ENCODE data around the gene SESN1. TPM values are rescaled to one million over a fixed set of nuclear protein-coding genes. Genes with fewer than 3 reads are reported as not detected.

The SESN1 gene
- total RNA-seq, 4 donors from 2014 or later = 54.2 to 117 (median 90.5) TPM

DNA sequence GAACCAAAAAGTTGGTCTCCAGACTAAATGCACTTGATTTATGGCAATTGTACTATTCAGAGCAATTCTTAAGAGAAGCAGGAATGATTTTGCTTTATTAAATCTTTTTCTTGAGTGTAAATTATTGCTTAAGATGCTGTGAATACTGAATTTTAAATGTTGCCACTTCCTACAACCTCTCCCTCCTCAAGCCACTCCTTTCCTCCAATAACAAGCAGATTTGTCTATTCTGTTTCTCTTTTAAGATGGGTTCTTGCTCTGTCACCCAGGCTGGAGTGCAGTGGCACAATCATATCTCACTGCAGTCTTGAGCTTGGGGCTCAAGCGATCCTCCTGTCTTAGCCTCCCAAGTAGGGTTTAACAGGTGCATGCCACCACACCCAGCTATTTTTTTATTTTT is 65.3 kb downstream of the SESN1 start:
- TF ChIP-seq CTCF (IDR thresholded peaks at IDR 0.05) = no peak
- DNase-seq (ENCODE audit: low spot score) (no peak), ATAC-seq (ENCODE audit: low FRiP score) (no peak)

DNA sequence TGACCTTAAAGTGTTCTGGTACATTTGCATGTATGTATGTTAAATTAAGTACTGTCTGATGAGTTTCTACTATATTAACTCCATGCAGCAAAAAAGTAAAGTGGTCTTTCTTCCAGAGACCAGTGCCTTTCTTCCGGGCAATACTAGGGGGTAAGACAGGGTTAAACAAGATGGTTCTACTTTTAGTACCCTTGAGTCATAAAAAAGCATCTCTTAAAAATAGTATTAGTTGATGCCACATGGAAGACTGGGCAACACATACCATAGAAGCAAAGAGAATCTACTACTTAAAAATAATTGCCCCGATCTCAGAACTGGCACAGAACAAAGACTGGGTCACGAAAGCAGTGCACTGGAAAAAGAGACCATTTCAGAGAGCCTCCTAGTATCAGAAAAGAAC is 66.2 kb downstream of the SESN1 start:
- no peak for TF ChIP-seq CTCF (IDR thresholded peaks at IDR 0.05)
- DNase-seq (ENCODE audit: low spot score) = no peak
- ATAC-seq (ENCODE audit: low FRiP score) = no peak

DNA sequence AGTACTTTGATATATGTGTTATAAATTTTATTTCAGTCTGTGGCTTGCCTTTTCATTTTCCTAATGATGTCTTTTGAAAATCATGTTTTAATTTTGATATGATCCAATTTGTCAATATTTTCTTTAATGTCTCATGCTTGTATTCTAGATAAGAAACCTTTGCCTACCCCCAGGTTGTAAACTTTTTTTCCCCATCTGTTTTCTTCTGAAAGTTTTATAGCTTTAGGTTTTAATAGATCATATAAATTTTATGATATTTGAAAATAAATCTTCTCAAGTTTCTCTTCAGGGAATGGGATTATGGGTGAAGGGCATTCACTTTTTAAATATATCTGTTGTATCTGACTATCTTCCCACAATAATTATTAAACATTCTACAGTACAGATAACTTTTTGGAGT is 66.7 kb downstream of the SESN1 start:
- DNase-seq (ENCODE audit: low spot score) = no peak
- no peak for ATAC-seq (ENCODE audit: low FRiP score)
- no peak for TF ChIP-seq CTCF (IDR thresholded peaks at IDR 0.05)

DNA sequence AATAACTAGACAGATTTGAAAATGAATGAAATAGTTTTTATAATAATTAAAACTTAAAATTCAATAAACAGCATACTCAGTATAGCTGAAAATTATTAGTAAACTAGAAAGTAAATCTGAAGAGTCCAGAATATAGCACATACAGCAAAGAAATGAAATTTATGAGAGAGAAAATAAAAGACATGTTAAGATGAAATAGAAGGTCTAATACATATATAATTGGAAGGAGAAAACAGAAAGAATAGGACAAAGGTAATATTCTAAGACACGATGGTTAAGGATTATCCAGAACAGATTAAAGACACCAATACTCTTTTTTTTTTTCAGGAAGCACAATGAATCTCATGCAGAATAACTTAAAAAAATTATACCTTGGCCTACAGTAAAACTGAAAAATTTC is 69.0 kb downstream of the SESN1 start:
- ATAC-seq (ENCODE audit: low FRiP score) (no peak), DNase-seq (ENCODE audit: low spot score) (no peak)
- no peak for TF ChIP-seq CTCF (IDR thresholded peaks at IDR 0.05)

DNA sequence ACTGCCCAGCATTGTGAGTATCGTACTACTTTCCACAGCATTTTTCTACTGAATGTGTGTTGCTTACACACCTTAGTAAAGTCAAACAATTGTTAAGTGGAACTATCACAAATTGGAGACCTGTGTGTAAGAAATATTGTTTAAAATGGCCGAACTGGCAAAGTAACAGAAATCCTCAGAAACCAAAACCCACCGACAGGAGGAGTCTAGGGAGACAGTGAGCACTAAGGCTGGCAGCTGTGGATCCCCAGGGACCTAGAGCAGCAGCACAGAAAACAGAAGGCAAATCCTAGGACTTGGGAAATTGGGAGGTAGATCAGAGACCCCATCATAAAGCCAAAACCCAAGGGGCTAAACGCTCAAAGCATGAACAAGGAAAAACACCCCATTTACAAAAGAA is 69.9 kb downstream of the SESN1 start:
- DNase-seq (ENCODE audit: low spot score) (no peak), ATAC-seq (ENCODE audit: low FRiP score) (no peak)
- no peak for TF ChIP-seq CTCF (IDR thresholded peaks at IDR 0.05)

- no peak for TF ChIP-seq CTCF (IDR thresholded peaks at IDR 0.05)
- no peak for ATAC-seq (ENCODE audit: low FRiP score)
- no peak for DNase-seq (ENCODE audit: low spot score)
Measured at GRCh38 chr6:109024368-109024767, 70.3 kb downstream of the SESN1 start.

DNA sequence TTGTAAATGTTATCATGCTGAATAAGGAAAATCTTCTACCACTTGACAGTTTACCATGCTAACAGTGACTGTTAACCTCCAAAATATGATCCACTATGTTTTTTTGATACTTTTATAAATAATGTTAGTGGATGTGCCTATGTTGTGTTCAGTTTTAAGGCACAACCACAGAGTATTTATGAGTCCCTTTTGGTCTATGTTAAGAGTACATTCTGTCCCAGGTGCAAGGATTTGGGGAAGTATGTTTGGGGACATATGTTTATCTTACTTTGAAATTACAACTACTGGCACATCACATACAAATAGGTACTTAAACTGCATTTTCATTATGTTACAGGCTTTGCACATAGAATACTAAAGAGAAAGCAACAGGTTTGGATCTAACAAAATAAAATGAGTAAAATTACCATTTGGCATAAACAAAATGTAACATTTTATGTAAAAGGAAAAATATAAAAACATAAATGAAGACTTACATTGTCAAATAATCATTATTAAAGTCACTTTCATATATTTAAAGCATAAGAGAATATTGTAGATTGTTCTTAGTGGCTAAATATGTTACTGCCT is 71.2 kb downstream of the SESN1 start:
- ATAC-seq (ENCODE audit: low FRiP score) (no peak), DNase-seq (ENCODE audit: low spot score) (no peak)
- no peak for TF ChIP-seq CTCF (IDR thresholded peaks at IDR 0.05)
